HT1080 (cell line): ENCODE results near the gene DNAJB2. TPM values are rescaled to one million over a fixed set of nuclear protein-coding genes. Genes with fewer than 3 reads are reported as not detected.

Experiments used
- small RNA-seq: library from RNA; depleted of rRNA; stranded (forward); fragments of <200 nt; gene quantifications from one replicate; pipeline ENCODE3, GENCODE V24; 2014
- total RNA-seq: library from RNA; depleted of rRNA; stranded (reverse); fragments of >200 nt; shearing (Covaris generic); gene quantifications from 2 replicates; pipeline ENCODE4 v1.2.3, GENCODE V29; 2014; rRNA removed

The DNAJB2 gene
- total RNA-seq, 1 experiment from 2014 or later, result 13.8 TPM

Small RNA genes within 50 kb of the gene (small RNA-seq; reads per million reads assigned to genes)
- 0.07 reads per million for gene MIR153-1

Other genes with a start within 250 kb of the DNAJB2 start
- not detected in 2 replicates for gene CFAP65, start 237.8 kb upstream of the DNAJB2 start, total RNA-seq
- not detected in 2 replicates for gene IHH, start 218.4 kb upstream of the DNAJB2 start, total RNA-seq
- gene NHEJ1, start 118.6 kb upstream of the DNAJB2 start, total RNA-seq, result 17.4 and 22.6 TPM in 2 replicates
- gene SLC23A3, start 109.3 kb upstream of the DNAJB2 start, total RNA-seq, result 0.47 and 0.76 TPM in 2 replicates
- 20.8 and 23.3 TPM in 2 replicates for gene CNPPD1, start 102.4 kb upstream of the DNAJB2 start, total RNA-seq
- gene RETREG2, start 101.1 kb upstream of the DNAJB2 start, total RNA-seq, result 59.6 and 69.9 TPM in 2 replicates
- gene ZFAND2B, start 72.6 kb upstream of the DNAJB2 start, total RNA-seq, result 43.2 and 43.8 TPM in 2 replicates
- gene ABCB6, start 60.4 kb upstream of the DNAJB2 start, total RNA-seq, result 21.4 and 25.5 TPM in 2 replicates
- 37.1 and 47.1 TPM in 2 replicates for gene ATG9A, start 49.7 kb upstream of the DNAJB2 start, total RNA-seq
- gene ANKZF1, start 49.6 kb upstream of the DNAJB2 start, total RNA-seq, result 24.8 and 27.0 TPM in 2 replicates
- gene GLB1L, start 33.9 kb upstream of the DNAJB2 start, total RNA-seq, result 7.3 and 8.4 TPM in 2 replicates
- 19.6 and 20.4 TPM in 2 replicates for gene STK16, start 33.9 kb upstream of the DNAJB2 start, total RNA-seq
- 0.14 TPM in 1 of 2 replicates, not detected in the other for gene TUBA4B, start 26.1 kb upstream of the DNAJB2 start, total RNA-seq
- 140 and 154 TPM in 2 replicates for gene TUBA4A, start 25.4 kb upstream of the DNAJB2 start, total RNA-seq
- gene PTPRN, start 30.0 kb downstream of the DNAJB2 start, total RNA-seq, result 10.2 and 11.2 TPM in 2 replicates
- not detected in 2 replicates for gene RESP18, start 53.4 kb downstream of the DNAJB2 start, total RNA-seq
- gene DNPEP, start 108.5 kb downstream of the DNAJB2 start, total RNA-seq, result 77.0 and 94.9 TPM in 2 replicates
- gene DES, start 139.0 kb downstream of the DNAJB2 start, total RNA-seq, result not detected in 2 replicates
- gene SPEG, start 155.5 kb downstream of the DNAJB2 start, total RNA-seq, result 20.6 and 23.0 TPM in 2 replicates
- gene GMPPA, start 219.5 kb downstream of the DNAJB2 start, total RNA-seq, result 40.0 and 47.8 TPM in 2 replicates
- gene ASIC4, start 235.1 kb downstream of the DNAJB2 start, total RNA-seq, result not detected in 2 replicates